HFFc6 (cell line): ENCODE data around the gene TMEM233. TPM values are rescaled to one million over a fixed set of nuclear protein-coding genes. Genes with fewer than 3 reads are reported as not detected.
A peak's percentile ranks its signal among the peaks of the same experiment; 100 is the strongest.

Source experiments
- DNase-seq: peaks from one replicate; pipeline ENCODE4 v3.0.0-alpha.2; 2018
- H3K27ac Mint-ChIP-seq: 2 replicates; pipeline ENCODE4 v1.8.0; 2020; ENCODE audit warnings: mild to moderate bottlenecking, mixed read lengths
- H3K27me3 Mint-ChIP-seq: 2 replicates; pipeline ENCODE4 v1.8.0; 2021; ENCODE audit warnings: mild to moderate bottlenecking, moderate library complexity, mixed read lengths; ENCODE audit not compliant: insufficient read depth
- H3K36me3 Mint-ChIP-seq: 2 replicates; pipeline ENCODE4 v1.8.0; 2021; ENCODE audit warnings: low read depth, mixed read lengths
- H3K4me1 Mint-ChIP-seq: 2 replicates; pipeline ENCODE4 v1.8.0; 2020; ENCODE audit warnings: low read depth, mixed read lengths
- H3K4me3 Mint-ChIP-seq: 2 replicates; pipeline ENCODE4 v1.8.0; 2020; ENCODE audit warnings: mild to moderate bottlenecking, moderate library complexity, mixed read lengths
- H3K9me3 Mint-ChIP-seq: 2 replicates; pipeline ENCODE4 v1.8.0; 2020; ENCODE audit warnings: mild to moderate bottlenecking, mixed read lengths
- CTCF ChIP-seq: fragments of 200-600 bp; sonication (generic); IDR thresholded peaks from 2 replicates; pipeline ENCODE4 v1.5.0; 2021; ENCODE audit warnings: antibody characterized with exemption, mild to moderate bottlenecking
- total RNA-seq, 6 experiments: library from RNA; stranded (reverse); fragmentation: NEBNext Ultra II Directional; extraction: Animal tissue kit (Norgen Biotek cat#: 25700); gene quantifications; 2 replicates in 1 of 6; 3 replicates in 5 of 6; pipeline ENCODE4 v1.2.3, GENCODE V29; 2021

TMEM233 gene
- total RNA-seq, 6 experiments from 2014 or later = not detected

- Mint-ChIP-seq H3K27ac (no peak overlapping the region), H3K4me3 (no peak overlapping the region), H3K9me3 (no peaks in the 10 kb centered on the region; the same call in 1 of the 2 replicates), H3K36me3 (no peaks in the 10 kb centered on the region), H3K4me1 (peaks cover 7% of the 10 kb centered on the region; the same call in 1 of the 2 replicates), H3K27me3 (peaks cover 10% of the 10 kb centered on the region)
- peak; percentile 16 for DNase-seq
- peak; percentile 87 for TF ChIP-seq CTCF
Measured at GRCh38 chr12:119659289-119659897, 65.8 kb downstream of the TMEM233 start.

DNA sequence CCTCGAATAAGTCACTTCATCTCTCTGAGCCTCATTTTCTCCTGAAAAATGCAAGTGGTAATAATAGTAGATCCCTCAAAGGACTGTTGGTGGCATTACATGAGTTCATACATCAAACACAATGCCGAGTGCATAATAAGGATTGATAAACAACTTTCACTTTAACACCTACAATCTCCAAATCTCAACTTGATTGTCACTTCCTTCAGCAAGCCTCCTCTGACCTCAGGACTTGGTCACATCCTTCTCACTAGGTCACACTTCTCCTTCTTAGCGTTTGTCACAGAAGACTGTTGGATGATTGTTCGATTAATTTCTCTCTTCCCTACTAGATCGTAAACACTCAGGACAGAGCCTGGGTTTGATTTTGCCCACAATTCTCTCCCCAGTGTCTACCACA is 66.5 kb downstream of the TMEM233 start:
- Mint-ChIP-seq H3K27me3 (peaks cover 10% of the 10 kb centered on the region), H3K36me3 (no peaks in the 10 kb centered on the region), H3K27ac (no peak overlapping the region), H3K4me3 (no peak overlapping the region), H3K4me1 (peaks cover 7% of the 10 kb centered on the region; the same call in 1 of the 2 replicates), H3K9me3 (no peaks in the 10 kb centered on the region)
- DNase-seq = no peak
- no peak for TF ChIP-seq CTCF

- Mint-ChIP-seq H3K9me3 (no peaks in the 10 kb centered on the region), H3K27me3 (peaks cover 10% of the 10 kb centered on the region), H3K36me3 (no peaks in the 10 kb centered on the region), H3K27ac (no peak overlapping the region), H3K4me1 (peaks cover 15% of the 10 kb centered on the region), H3K4me3 (no peak overlapping the region)
- TF ChIP-seq CTCF = no peak
- no peak for DNase-seq
Measured at GRCh38 chr12:119661882-119662281, 68.3 kb downstream of the TMEM233 start.

GRCh38 chr12:119664642-119665041 is 71.1 kb downstream of the TMEM233 start:
- no peak for TF ChIP-seq CTCF
- Mint-ChIP-seq H3K36me3 (no peaks in the 10 kb centered on the region), H3K4me1 (peaks cover 27% of the 10 kb centered on the region), H3K27me3 (peaks cover 12% of the 10 kb centered on the region), H3K4me3 (no peak overlapping the region), H3K9me3 (no peaks in the 10 kb centered on the region), H3K27ac (no peak overlapping the region)
- no peak for DNase-seq

GRCh38 chr12:119665164-119665929 is 71.8 kb downstream of the TMEM233 start:
- TF ChIP-seq CTCF = no peak
- Mint-ChIP-seq H3K27me3 (peaks cover 12% of the 10 kb centered on the region), H3K9me3 (no peaks in the 10 kb centered on the region), H3K36me3 (no peaks in the 10 kb centered on the region), H3K27ac (no peak overlapping the region), H3K4me3 (no peak overlapping the region), H3K4me1 (peaks cover 28% of the 10 kb centered on the region)
- no peak for DNase-seq
